ENCODE data around the gene HNRNPC.

DNA sequence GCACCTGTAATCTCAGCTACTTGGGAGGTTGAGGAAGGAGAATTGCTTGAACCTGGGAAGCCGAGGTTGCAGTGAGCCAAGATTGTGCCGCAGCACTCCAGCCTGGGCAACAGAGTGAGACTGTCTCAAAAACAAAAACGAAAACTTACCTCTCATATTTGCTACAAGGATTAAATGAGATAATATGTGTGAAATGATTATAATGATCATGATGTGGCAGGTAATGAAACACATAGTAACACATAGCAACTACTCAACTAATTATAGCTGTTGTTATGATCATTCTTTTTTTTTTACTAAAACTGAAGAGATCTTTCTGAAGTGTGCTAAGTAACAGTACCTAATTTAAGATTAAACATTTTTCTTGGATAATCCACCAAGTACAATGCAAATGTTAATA, 40.7 kb upstream of the HNRNPC start:
- TF ChIP-seq RFX5 (IDR thresholded peaks at IDR 0.05; ENCODE audit: low read depth, low read length) (no peak), HDAC2 (IDR thresholded peaks at IDR 0.05) (no peak), FOXM1 (IDR thresholded peaks at IDR 0.05; ENCODE audit: low read depth, low read length) (no peak), CHD2 (IDR thresholded peaks at IDR 0.05; ENCODE audit: borderline replicate concordance, low read depth, low read length) (no peak), POLR2AphosphoS5 (IDR thresholded peaks at IDR 0.05; ENCODE audit: low read length) (no peak), SUZ12 (IDR thresholded peaks at IDR 0.05; ENCODE audit: unreplicated experiment) (no peak), JUND (IDR thresholded peaks at IDR 0.05; ENCODE audit: low read depth, low read length) (no peak), RCOR1 (conservative IDR thresholded peaks at IDR 0.05; ENCODE audit: low read depth, low read length) (no peak), TAF1 (IDR thresholded peaks at IDR 0.05; ENCODE audit: borderline replicate concordance, low read depth, low read length) (no peak)
- TF ChIP-seq, protein P1, sequence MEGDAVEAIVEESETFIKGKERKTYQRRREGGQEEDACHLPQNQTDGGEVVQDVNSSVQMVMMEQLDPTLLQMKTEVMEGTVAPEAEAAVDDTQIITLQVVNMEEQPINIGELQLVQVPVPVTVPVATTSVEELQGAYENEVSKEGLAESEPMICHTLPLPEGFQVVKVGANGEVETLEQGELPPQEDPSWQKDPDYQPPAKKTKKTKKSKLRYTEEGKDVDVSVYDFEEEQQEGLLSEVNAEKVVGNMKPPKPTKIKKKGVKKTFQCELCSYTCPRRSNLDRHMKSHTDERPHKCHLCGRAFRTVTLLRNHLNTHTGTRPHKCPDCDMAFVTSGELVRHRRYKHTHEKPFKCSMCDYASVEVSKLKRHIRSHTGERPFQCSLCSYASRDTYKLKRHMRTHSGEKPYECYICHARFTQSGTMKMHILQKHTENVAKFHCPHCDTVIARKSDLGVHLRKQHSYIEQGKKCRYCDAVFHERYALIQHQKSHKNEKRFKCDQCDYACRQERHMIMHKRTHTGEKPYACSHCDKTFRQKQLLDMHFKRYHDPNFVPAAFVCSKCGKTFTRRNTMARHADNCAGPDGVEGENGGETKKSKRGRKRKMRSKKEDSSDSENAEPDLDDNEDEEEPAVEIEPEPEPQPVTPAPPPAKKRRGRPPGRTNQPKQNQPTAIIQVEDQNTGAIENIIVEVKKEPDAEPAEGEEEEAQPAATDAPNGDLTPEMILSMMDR (IDR thresholded peaks at IDR 0.05 in 2 of 3, conservative IDR thresholded peaks at IDR 0.05 in 1 of 3; ENCODE audit: control insufficient read depth in 2 of 3, extremely low read depth in 1 of 3, insufficient read depth in 1 of 3, low read depth in 3 of 3, low read length in 3 of 3), result no peak
- TF ChIP-seq, protein P2, sequence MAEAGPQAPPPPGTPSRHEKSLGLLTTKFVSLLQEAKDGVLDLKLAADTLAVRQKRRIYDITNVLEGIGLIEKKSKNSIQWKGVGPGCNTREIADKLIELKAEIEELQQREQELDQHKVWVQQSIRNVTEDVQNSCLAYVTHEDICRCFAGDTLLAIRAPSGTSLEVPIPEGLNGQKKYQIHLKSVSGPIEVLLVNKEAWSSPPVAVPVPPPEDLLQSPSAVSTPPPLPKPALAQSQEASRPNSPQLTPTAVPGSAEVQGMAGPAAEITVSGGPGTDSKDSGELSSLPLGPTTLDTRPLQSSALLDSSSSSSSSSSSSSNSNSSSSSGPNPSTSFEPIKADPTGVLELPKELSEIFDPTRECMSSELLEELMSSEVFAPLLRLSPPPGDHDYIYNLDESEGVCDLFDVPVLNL (IDR thresholded peaks at IDR 0.05; ENCODE audit: low read depth, low read length), result no peak
- TF ChIP-seq, protein P3, sequence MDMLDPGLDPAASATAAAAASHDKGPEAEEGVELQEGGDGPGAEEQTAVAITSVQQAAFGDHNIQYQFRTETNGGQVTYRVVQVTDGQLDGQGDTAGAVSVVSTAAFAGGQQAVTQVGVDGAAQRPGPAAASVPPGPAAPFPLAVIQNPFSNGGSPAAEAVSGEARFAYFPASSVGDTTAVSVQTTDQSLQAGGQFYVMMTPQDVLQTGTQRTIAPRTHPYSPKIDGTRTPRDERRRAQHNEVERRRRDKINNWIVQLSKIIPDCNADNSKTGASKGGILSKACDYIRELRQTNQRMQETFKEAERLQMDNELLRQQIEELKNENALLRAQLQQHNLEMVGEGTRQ (IDR thresholded peaks at IDR 0.05; ENCODE audit: borderline replicate concordance, low read depth, low read length), result no peak

Data from GM12878 (cell line).